BJ (cell line): ENCODE results near the gene WNK3. TPM values are rescaled to one million over a fixed set of nuclear protein-coding genes. Genes with fewer than 3 reads are reported as not detected.

Source experiments
- CTCF ChIA-PET: fragments of 350-600 bp; formaldehyde crosslinking; extraction: SDS; loops from one replicate; lab custom pipeline; 2021; ENCODE audit warnings: antibody characterized with exemption, inconsistent platforms; lab: Yijun Ruan, JAX
- POLR2A ChIA-PET: fragments of 300-600 bp; sonication (Branson Sonifier 250); formaldehyde crosslinking; extraction: SDS; loops from one replicate; lab custom pipeline; 2021; ENCODE audit warnings: antibody characterized with exemption; lab: Charles Lee
- DNase-seq: peaks from one replicate; pipeline ENCODE4 v3.0.0-alpha.2; 2011; ENCODE audit warnings: low read depth
- H3K27me3 ChIP-seq: 2 replicates; pipeline ENCODE4 v1.6.0; 2011; ENCODE audit warnings: low read length; ENCODE audit not compliant: control insufficient read depth, insufficient read depth
- H3K36me3 ChIP-seq: 2 replicates; pipeline ENCODE4 v1.5.1; 2011; ENCODE audit warnings: low read length; ENCODE audit not compliant: control insufficient read depth, insufficient read depth
- H3K4me3 ChIP-seq: 2 replicates; pipeline ENCODE4 v1.5.1; 2011; ENCODE audit warnings: low read depth, mild to moderate bottlenecking, control low read depth, low read length
- CTCF ChIP-seq: IDR thresholded peaks from 2 replicates; pipeline ENCODE4 v1.5.1; 2011; ENCODE audit warnings: low read depth, mild to moderate bottlenecking, control low read depth, inconsistent platforms, low read length, moderate library complexity; ENCODE audit not compliant: insufficient read depth
- polyA plus RNA-seq: library from polyadenylated mRNA; depleted of rRNA; stranded (reverse); fragments of >200 nt; gene quantifications from 2 replicates; pipeline ENCODE4 v1.2.3, GENCODE V29; 2011

WNK3 gene
- polyA plus RNA-seq, 1 experiment, result 0.06 TPM

- Histone ChIP-seq H3K36me3 (no peaks in the 10 kb centered on the region), H3K4me3 (no peak overlapping the region), H3K27me3 (no peaks in the 10 kb centered on the region)
- ChIA-PET POLR2A (no interaction called here), CTCF (no interaction called here)
- TF ChIP-seq CTCF, result no peak
- DNase-seq, result no peak
Observed at GRCh38 chrX:54306379-54306778, 51.5 kb downstream of the WNK3 start.

DNA sequence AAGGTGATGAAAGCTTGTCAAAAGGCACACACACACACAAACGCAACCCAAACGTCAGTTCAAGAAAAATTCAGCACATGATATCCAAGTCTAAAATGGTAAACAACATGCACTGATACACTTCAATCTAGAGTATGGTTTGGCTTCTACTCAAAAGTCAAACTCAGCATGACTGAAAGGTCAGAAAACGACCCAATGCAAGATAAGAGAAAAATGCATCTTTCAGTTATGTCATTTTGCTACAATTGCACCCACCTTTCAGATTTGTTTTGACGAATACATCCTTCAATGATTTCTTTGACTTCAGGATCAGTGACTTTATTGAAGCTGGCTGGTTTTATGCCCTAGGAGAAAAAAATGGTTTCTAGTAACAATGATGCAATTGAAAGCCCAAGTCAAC, 56.3 kb downstream of the WNK3 start:
- Histone ChIP-seq H3K4me3 (no peak overlapping the region), H3K36me3 (no peaks in the 10 kb centered on the region), H3K27me3 (no peaks in the 10 kb centered on the region)
- TF ChIP-seq CTCF, result no peak
- ChIA-PET POLR2A (no interaction called here), CTCF (no interaction called here)
- DNase-seq, result no peak

DNA sequence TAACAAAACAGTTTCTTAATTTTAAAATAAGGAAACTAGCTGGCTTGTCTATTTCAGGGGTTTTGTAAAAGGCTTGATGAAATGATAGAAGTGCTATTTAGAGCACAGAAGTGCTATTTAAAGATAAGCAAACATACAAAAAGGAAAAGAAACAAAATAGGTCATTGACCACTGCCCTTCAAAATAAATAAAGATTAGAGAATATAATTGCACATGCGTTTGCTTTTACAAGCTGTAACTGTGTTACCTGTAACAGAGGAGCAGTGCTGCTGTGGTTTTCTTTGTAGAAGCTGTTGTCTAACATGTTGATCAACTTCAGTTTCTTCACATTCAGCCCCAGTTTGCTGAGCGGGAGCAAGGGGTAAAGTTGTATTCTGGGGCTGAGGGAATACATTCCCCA, 63.5 kb downstream of the WNK3 start:
- DNase-seq, result no peak
- Histone ChIP-seq H3K4me3 (no peak overlapping the region), H3K27me3 (no peaks in the 10 kb centered on the region), H3K36me3 (no peaks in the 10 kb centered on the region)
- ChIA-PET CTCF (no interaction called here), POLR2A (no interaction called here)
- TF ChIP-seq CTCF, result no peak

DNA sequence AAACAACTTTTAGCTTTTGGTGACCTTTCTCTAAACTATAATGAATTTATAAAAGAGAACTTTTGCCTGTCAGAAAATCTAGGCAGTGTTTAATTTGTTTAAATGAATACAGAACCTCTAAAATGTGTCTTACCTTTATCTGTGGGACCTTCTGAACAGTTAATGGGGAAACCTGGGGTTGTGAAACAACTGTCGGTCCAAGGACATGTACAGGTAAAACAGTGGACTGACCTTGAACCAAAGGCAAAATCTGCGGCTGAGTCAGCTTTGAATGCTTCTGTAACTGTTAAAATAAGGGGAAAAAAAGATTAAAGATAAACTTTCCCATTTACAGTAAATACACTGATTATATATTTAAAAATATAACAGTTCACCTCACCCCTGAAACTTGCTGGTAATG, 65.1 kb downstream of the WNK3 start:
- ChIA-PET CTCF (no interaction called here), POLR2A (no interaction called here)
- H3K36me3 ChIP-seq, result no peaks in the 10 kb centered on the region
- H3K4me3 ChIP-seq, result no peak overlapping the region
- no peaks in the 10 kb centered on the region for H3K27me3 ChIP-seq
- no peak for TF ChIP-seq CTCF
- no peak for DNase-seq

- Histone ChIP-seq H3K27me3 (no peaks in the 10 kb centered on the region), H3K36me3 (no peaks in the 10 kb centered on the region), H3K4me3 (no peak overlapping the region)
- CTCF ChIA-PET, result no interaction called here
- no peak for TF ChIP-seq CTCF
- POLR2A ChIA-PET, result no interaction called here
- DNase-seq, result no peak
Observed at GRCh38 chrX:54291758-54292157, 66.1 kb downstream of the WNK3 start.

- H3K4me3 ChIP-seq, result no peak overlapping the region
- ChIA-PET CTCF (no interaction called here), POLR2A (no interaction called here)
- no peak for DNase-seq
- no peaks in the 10 kb centered on the region for H3K36me3 ChIP-seq
- no peak for TF ChIP-seq CTCF
- no peaks in the 10 kb centered on the region for H3K27me3 ChIP-seq
Observed at GRCh38 chrX:54288968-54289367, 68.9 kb downstream of the WNK3 start.
